ENCODE results near the gene KDM6A. TPM values are rescaled to one million over a fixed set of nuclear protein-coding genes. Genes with fewer than 3 reads are reported as not detected.
"Not testable (repeated sequence)": the region's sequence is repeated elsewhere in the genome, so short reads cannot be mapped to it uniquely, and the experiment has no call there.

The KDM6A gene
- total and polyA plus RNA-seq, 4 experiments from 2014 or later = 12.5 to 51.2 (median 34.3) TPM

- ChIA-PET POLR2A (ENCODE audit: partially characterized antibody) (no interaction called here), CTCF (ENCODE audit: partially characterized antibody) (no interaction called here)
- Histone ChIP-seq H3K4me1 (ENCODE audit: insufficient read depth, low read length) (peaks cover 27% of the 10 kb centered on the region), H3K36me3 (ENCODE audit: insufficient read depth, low read length) (no peaks in the 10 kb centered on the region), H3K9me3 (ENCODE audit: control insufficient read depth in 1 of 2, low read length in 2 of 2) (peaks cover 0 to 6% of the 10 kb centered on the region in 2 donors), H3K27ac (ENCODE audit: low read depth, low read length) (no peak overlapping the region), H3K27me3 (ENCODE audit: insufficient read depth, low read length) (no peaks in the 10 kb centered on the region), H3K4me3 (ENCODE audit: low read length in 2 of 2) (no peak overlapping the region)
- Mint-ChIP-seq H3K4me1 (peaks cover 28 to 76% (median 45%) of the 10 kb centered on the region in 4 donors), H3K4me3 (peak overlapping the region in 1 of 8 donors; percentile 6), H3K9me3 (peaks cover 0 to 18% (median 10%) of the 10 kb centered on the region in 8 donors), H3K36me3 (peaks cover 3 to 13% of the 10 kb centered on the region in 2 donors), H3K27me3 (no peaks in the 10 kb centered on the region), H3K27ac (no peak overlapping the region)
- intact Hi-C loops (cut with micrococcal nuclease) = loop anchor here (10.0 kb wide), 1 partner anchor 74 kb away; the partner anchor contains the start of gene KDM6A
- DNase-seq = no peak
Measured at GRCh38 chrX:44949125-44949524, 76.1 kb downstream of the KDM6A start.

GRCh38 chrX:44950471-44951366 is 77.7 kb downstream of the KDM6A start:
- intact Hi-C loops (cut with micrococcal nuclease); DNase-seq; POLR2A ChIA-PET (ENCODE audit: partially characterized antibody); H3K4me3 ChIP-seq (ENCODE audit: low read length in 2 of 2); H3K9me3 ChIP-seq (ENCODE audit: control insufficient read depth in 1 of 2, low read length in 2 of 2); H3K27me3 Mint-ChIP-seq; CTCF ChIA-PET (ENCODE audit: partially characterized antibody); H3K27me3 ChIP-seq (ENCODE audit: insufficient read depth, low read length); H3K9me3 Mint-ChIP-seq; H3K36me3 ChIP-seq (ENCODE audit: insufficient read depth, low read length); H3K36me3 Mint-ChIP-seq; H3K27ac ChIP-seq (ENCODE audit: low read depth, low read length): not testable (repeated sequence)
- H3K4me3 Mint-ChIP-seq = peak overlapping the region in 6 of 8 donors; percentile 15 to 57 (median 26)
- H3K27ac Mint-ChIP-seq = peak overlapping the region in 4 of 7 donors; percentile 5 to 65 (median 26)
- H3K4me1 ChIP-seq (ENCODE audit: insufficient read depth, low read length) = peaks cover 40% of the 10 kb centered on the region
- peaks cover 38 to 77% (median 56%) of the 10 kb centered on the region in 4 donors for H3K4me1 Mint-ChIP-seq

DNA sequence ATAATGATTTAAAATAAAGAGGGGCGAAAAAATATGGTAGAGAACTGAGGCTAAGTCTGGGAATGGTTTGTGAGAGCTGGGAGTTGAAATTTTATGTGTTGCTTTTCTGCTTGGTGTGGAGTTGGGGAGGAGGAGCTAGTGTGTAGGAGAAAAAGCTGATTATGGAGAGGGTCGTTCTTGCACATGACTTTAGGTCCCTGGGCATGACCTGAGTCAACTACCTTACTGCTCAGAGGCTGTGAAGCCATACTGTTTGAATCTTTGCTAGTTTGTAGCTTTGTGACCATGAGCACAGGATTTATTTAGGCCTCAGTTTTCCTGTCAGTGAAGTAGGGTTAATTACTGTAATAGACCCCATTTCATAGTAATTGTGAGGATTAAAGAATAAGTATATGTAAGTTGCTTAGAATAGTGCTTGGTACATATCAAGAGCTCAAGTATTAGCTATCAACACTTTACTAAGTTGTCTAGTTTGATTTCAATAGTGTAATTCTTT is 78.6 kb downstream of the KDM6A start:
- Histone ChIP-seq H3K4me1 (ENCODE audit: insufficient read depth, low read length) (peaks cover 40% of the 10 kb centered on the region), H3K27me3 (ENCODE audit: insufficient read depth, low read length) (no peaks in the 10 kb centered on the region), H3K4me3 (ENCODE audit: low read length in 2 of 2) (no peak overlapping the region), H3K9me3 (ENCODE audit: control insufficient read depth in 1 of 2, low read length in 2 of 2) (no peaks in the 10 kb centered on the region), H3K36me3 (ENCODE audit: insufficient read depth, low read length) (no peaks in the 10 kb centered on the region), H3K27ac (ENCODE audit: low read depth, low read length) (no peak overlapping the region)
- H3K27ac Mint-ChIP-seq = peak overlapping the region in 6 of 7 donors; percentile 7 to 78 (median 52)
- H3K4me3 Mint-ChIP-seq = peak overlapping the region in 3 of 8 donors; percentile 21 to 54 (median 33)
- DNase-seq = no peak
- ChIA-PET CTCF (ENCODE audit: partially characterized antibody) (no interaction called here), POLR2A (ENCODE audit: partially characterized antibody) (no interaction called here)
- intact Hi-C loops (cut with micrococcal nuclease) = no loop called here
- H3K9me3 Mint-ChIP-seq = no peaks in the 10 kb centered on the region
- no peaks in the 10 kb centered on the region for H3K27me3 Mint-ChIP-seq
- H3K36me3 Mint-ChIP-seq = no peaks in the 10 kb centered on the region
- H3K4me1 Mint-ChIP-seq = peaks cover 44 to 82% (median 60%) of the 10 kb centered on the region in 4 donors

DNA sequence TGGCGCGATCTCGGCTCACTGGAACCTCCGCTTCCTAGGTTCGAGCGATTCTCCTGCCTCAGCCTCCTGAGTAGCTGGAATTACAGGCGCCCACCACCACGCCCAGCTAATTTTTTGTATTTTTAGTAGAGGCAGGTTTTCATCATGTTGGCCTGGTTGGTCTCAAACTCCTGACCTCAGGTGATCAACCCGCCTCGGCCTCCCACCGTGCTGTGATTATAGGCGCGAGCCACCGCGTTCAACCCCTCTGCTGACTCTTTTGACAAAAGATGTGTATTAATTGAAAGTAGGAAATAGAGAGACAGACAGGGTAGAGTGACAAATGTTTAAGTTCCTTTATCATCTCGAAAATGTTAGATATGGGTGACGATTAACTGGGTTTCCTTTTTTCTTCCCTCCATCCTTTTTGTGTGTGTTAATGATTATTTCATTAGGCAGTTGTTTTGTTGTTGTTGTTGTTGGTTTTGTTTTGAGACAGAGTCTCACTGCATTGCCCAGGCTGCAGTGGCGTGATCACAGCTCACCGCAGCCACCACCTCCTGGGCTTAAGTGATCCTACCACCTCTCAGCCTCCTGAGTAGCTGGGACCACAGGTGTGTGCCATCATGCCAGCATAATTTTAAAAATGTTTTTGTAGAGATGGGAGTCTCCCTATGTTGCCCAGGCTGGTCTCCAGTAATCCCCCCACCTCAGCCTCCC is 79.5 kb downstream of the KDM6A start:
- H3K36me3 Mint-ChIP-seq = no peaks in the 10 kb centered on the region
- peak overlapping the region in 1 of 7 donors; percentile 60 for H3K27ac Mint-ChIP-seq
- H3K4me1 Mint-ChIP-seq = peaks cover 45 to 82% (median 62%) of the 10 kb centered on the region in 4 donors
- DNase-seq = no peak
- no peaks in the 10 kb centered on the region for H3K27me3 ChIP-seq (ENCODE audit: insufficient read depth, low read length)
- H3K4me3 ChIP-seq (ENCODE audit: low read length in 2 of 2) = no peak overlapping the region
- no peaks in the 10 kb centered on the region for H3K9me3 Mint-ChIP-seq
- CTCF ChIA-PET (ENCODE audit: partially characterized antibody) = no interaction called here
- no peaks in the 10 kb centered on the region for H3K9me3 ChIP-seq (ENCODE audit: control insufficient read depth in 1 of 2, low read length in 2 of 2)
- H3K4me3 Mint-ChIP-seq = peak overlapping the region in 3 of 8 donors; percentile 11 to 32 (median 30)
- peaks cover 40% of the 10 kb centered on the region for H3K4me1 ChIP-seq (ENCODE audit: insufficient read depth, low read length)
- no peaks in the 10 kb centered on the region for H3K27me3 Mint-ChIP-seq
- no peaks in the 10 kb centered on the region for H3K36me3 ChIP-seq (ENCODE audit: insufficient read depth, low read length)
- intact Hi-C loops (cut with micrococcal nuclease) = no loop called here
- POLR2A ChIA-PET (ENCODE audit: partially characterized antibody) = no interaction called here
- no peak overlapping the region for H3K27ac ChIP-seq (ENCODE audit: low read depth, low read length)

DNA sequence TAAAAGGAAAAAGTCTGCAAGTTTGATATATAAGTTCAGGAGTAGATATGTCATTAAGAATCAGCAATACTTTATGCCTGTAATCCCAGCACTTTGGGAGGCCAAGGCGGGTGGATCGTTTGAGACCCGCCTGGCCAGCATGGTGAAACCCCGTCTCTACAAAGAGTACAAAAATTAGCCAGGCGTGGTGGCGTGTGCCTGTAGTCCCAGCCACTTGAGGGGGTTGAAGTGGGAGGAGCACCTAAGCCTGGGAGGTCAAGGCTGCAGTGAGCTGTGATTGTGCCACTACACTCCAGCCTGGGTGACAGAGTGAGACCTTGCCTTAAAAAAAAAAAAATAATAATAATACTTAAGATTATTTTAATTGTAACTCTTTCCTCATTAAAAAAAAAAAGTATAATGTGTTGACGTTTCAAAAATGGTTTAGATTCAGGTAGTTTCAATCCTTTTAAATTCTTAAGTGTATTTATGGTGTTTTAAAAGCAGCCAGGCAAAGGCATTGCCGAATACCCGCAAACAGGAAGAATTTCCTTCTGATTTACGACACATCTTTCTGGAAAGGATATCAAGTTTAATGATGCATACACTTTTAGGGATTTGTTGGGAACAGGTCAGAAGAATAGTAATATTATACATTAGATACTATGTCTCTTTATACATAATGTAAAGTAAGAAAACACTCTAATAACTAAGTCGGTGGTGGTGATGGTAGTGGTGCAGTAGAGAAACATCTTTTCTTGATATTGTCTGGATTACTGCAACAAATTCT is 80.9 kb downstream of the KDM6A start:
- H3K36me3 Mint-ChIP-seq = no peaks in the 10 kb centered on the region
- H3K27ac Mint-ChIP-seq = peak overlapping the region in 4 of 7 donors; percentile 12 to 68 (median 45)
- ChIA-PET POLR2A (ENCODE audit: partially characterized antibody) (no interaction called here), CTCF (ENCODE audit: partially characterized antibody) (no interaction called here)
- Histone ChIP-seq H3K4me3 (ENCODE audit: low read length in 2 of 2) (no peak overlapping the region), H3K27me3 (ENCODE audit: insufficient read depth, low read length) (no peaks in the 10 kb centered on the region), H3K4me1 (ENCODE audit: insufficient read depth, low read length) (peaks cover 42% of the 10 kb centered on the region), H3K36me3 (ENCODE audit: insufficient read depth, low read length) (no peaks in the 10 kb centered on the region), H3K27ac (ENCODE audit: low read depth, low read length) (no peak overlapping the region), H3K9me3 (ENCODE audit: control insufficient read depth in 1 of 2, low read length in 2 of 2) (no peaks in the 10 kb centered on the region)
- peak overlapping the region in 4 of 8 donors; percentile 10 to 63 (median 36) for H3K4me3 Mint-ChIP-seq
- no peak for DNase-seq
- H3K9me3 Mint-ChIP-seq = no peaks in the 10 kb centered on the region
- intact Hi-C loops (cut with micrococcal nuclease) = no loop called here
- H3K4me1 Mint-ChIP-seq = peaks cover 37 to 81% (median 57%) of the 10 kb centered on the region in 4 donors
- no peaks in the 10 kb centered on the region for H3K27me3 Mint-ChIP-seq

GRCh38 chrX:44954562-44954961 is 81.6 kb downstream of the KDM6A start:
- intact Hi-C loops (cut with micrococcal nuclease) = no loop called here
- Histone ChIP-seq H3K27ac (ENCODE audit: low read depth, low read length) (no peak overlapping the region), H3K4me3 (ENCODE audit: low read length in 2 of 2) (no peak overlapping the region), H3K4me1 (ENCODE audit: insufficient read depth, low read length) (peaks cover 46% of the 10 kb centered on the region), H3K36me3 (ENCODE audit: insufficient read depth, low read length) (no peaks in the 10 kb centered on the region), H3K27me3 (ENCODE audit: insufficient read depth, low read length) (no peaks in the 10 kb centered on the region), H3K9me3 (ENCODE audit: control insufficient read depth in 1 of 2, low read length in 2 of 2) (no peaks in the 10 kb centered on the region)
- Mint-ChIP-seq H3K4me1 (peaks cover 39 to 80% (median 57%) of the 10 kb centered on the region in 4 donors), H3K4me3 (peak overlapping the region in 6 of 8 donors; percentile 9 to 63 (median 20)), H3K27ac (peak overlapping the region in 6 of 7 donors; percentile 8 to 68 (median 46)), H3K27me3 (no peaks in the 10 kb centered on the region), H3K9me3 (no peaks in the 10 kb centered on the region), H3K36me3 (no peaks in the 10 kb centered on the region)
- CTCF ChIA-PET (ENCODE audit: partially characterized antibody) = no interaction called here
- POLR2A ChIA-PET (ENCODE audit: partially characterized antibody) = no interaction called here
- no peak for DNase-seq
